Spinal cord (tissue), 10 donors: ENCODE data around the gene SMAD6. TPM values are rescaled to one million over a fixed set of nuclear protein-coding genes. Genes with fewer than 3 reads are reported as not detected.

Source experiments
- DNase-seq, 6 donors: peaks; one replicate each; pipeline versions ENCODE4 v3.0.0 to v3.0.0-alpha.2; 2013 to 2015; ENCODE audit warnings: low spot score in 6 of 6, low read depth in 4 of 6
- H3K27ac ChIP-seq: one replicate; pipeline ENCODE4 v1.5.1; 2013; ENCODE audit warnings: low read depth, low read length, control low read depth
- H3K27me3 ChIP-seq: one replicate; pipeline ENCODE4 v1.6.1; 2013; ENCODE audit warnings: low read length; ENCODE audit not compliant: control insufficient read depth, insufficient read depth
- H3K36me3 ChIP-seq: one replicate; pipeline ENCODE4 v1.6.1; 2013; ENCODE audit warnings: low read length; ENCODE audit not compliant: control insufficient read depth, insufficient read depth
- H3K4me1 ChIP-seq: one replicate; pipeline ENCODE4 v1.6.1; 2013; ENCODE audit warnings: low read length; ENCODE audit not compliant: control insufficient read depth, insufficient read depth
- H3K4me3 ChIP-seq: one replicate; pipeline ENCODE4 v1.5.1; 2013; ENCODE audit warnings: low read depth, low read length, control low read depth
- H3K9me3 ChIP-seq: one replicate; pipeline ENCODE4 v1.6.1; 2013; ENCODE audit warnings: low read length; ENCODE audit not compliant: control insufficient read depth, insufficient read depth
- WGBS: methylation state at CpG from one replicate; pipeline ENCODE4 v1.1.5; 2013; ENCODE audit warnings: missing lambda C conversion rate; ENCODE audit not compliant: insufficient coverage; 5-methylcytosine and 5-hydroxymethylcytosine counted together
- polyA plus RNA-seq, 2 donors: library from polyadenylated mRNA; unstranded; fragments of 120-200 nt; gene quantifications; one replicate each; pipeline ENCODE4 v1.2.1, GENCODE V29; 2013; ENCODE audit not compliant: insufficient read length in 2 of 2
- total RNA-seq, 2 donors: library from RNA; depleted of rRNA in 1 of 2; stranded (reverse); fragments of 120-200 nt in 1 of 2; fragments of >200 nt in 1 of 2; gene quantifications; one replicate each; pipeline versions ENCODE4 v1.2.3 to v1.2.4, GENCODE V29; 2013 to 2014
- donor health status: healthy.

The SMAD6 gene
- total and polyA plus RNA-seq, 4 donors: 7.7 to 22.0 (median 10.3) TPM

- Histone ChIP-seq H3K36me3 (peaks cover 9% of the 10 kb centered on the region), H3K27me3 (no peaks in the 10 kb centered on the region), H3K9me3 (no peaks in the 10 kb centered on the region), H3K27ac (no peak overlapping the region), H3K4me3 (no peak overlapping the region), H3K4me1 (peaks cover 14% of the 10 kb centered on the region)
- no peak for DNase-seq
- WGBS: 68% methylated on average over 2 of the region's 3 CpGs
Observed at GRCh38 chr15:66782785-66783184, 80.7 kb downstream of the SMAD6 start.

GRCh38 chr15:66783314-66783713 is 81.3 kb downstream of the SMAD6 start:
- H3K27ac ChIP-seq: no peak overlapping the region
- H3K4me1 ChIP-seq: peaks cover 14% of the 10 kb centered on the region
- no peak for DNase-seq
- H3K36me3 ChIP-seq: peaks cover 9% of the 10 kb centered on the region
- no peaks in the 10 kb centered on the region for H3K27me3 ChIP-seq
- no peaks in the 10 kb centered on the region for H3K9me3 ChIP-seq
- no peak overlapping the region for H3K4me3 ChIP-seq
- WGBS: 94% methylated on average over 3 of the region's 5 CpGs

- no peak for DNase-seq
- peaks cover 14% of the 10 kb centered on the region for H3K4me1 ChIP-seq
- no peaks in the 10 kb centered on the region for H3K27me3 ChIP-seq
- H3K36me3 ChIP-seq: peaks cover 9% of the 10 kb centered on the region
- no peaks in the 10 kb centered on the region for H3K9me3 ChIP-seq
- H3K4me3 ChIP-seq: no peak overlapping the region
- H3K27ac ChIP-seq: no peak overlapping the region
- WGBS: 96% methylated on average over 5 of the region's 7 CpGs
Observed at GRCh38 chr15:66783725-66784124, 81.7 kb downstream of the SMAD6 start.

GRCh38 chr15:66784174-66784573 is 82.1 kb downstream of the SMAD6 start:
- Histone ChIP-seq H3K4me1 (peaks cover 13% of the 10 kb centered on the region), H3K4me3 (no peak overlapping the region), H3K36me3 (peaks cover 9% of the 10 kb centered on the region), H3K27me3 (no peaks in the 10 kb centered on the region), H3K9me3 (no peaks in the 10 kb centered on the region), H3K27ac (no peak overlapping the region)
- WGBS: 100% methylated on average over 3 of the region's 4 CpGs
- no peak for DNase-seq

- WGBS: 80% methylated on average over 4 of the region's 5 CpGs
- H3K27ac ChIP-seq: no peak overlapping the region
Observed at GRCh38 chr15:66785637-66786036, 83.6 kb downstream of the SMAD6 start.

GRCh38 chr15:66786222-66786621 is 84.2 kb downstream of the SMAD6 start:
- DNase-seq: no peak
- H3K9me3 ChIP-seq: no peaks in the 10 kb centered on the region

More at GRCh38 chr15:66785637-66786036, 83.6 kb downstream of the SMAD6 start:
- no peak for DNase-seq
- H3K36me3 ChIP-seq: peaks cover 8% of the 10 kb centered on the region
- no peak overlapping the region for H3K4me3 ChIP-seq
- H3K27me3 ChIP-seq: no peaks in the 10 kb centered on the region
- H3K4me1 ChIP-seq: peaks cover 3% of the 10 kb centered on the region
- no peaks in the 10 kb centered on the region for H3K9me3 ChIP-seq

GRCh38 chr15:66786708-66787488 is 84.9 kb downstream of the SMAD6 start:
- Histone ChIP-seq H3K9me3 (no peaks in the 10 kb centered on the region), H3K4me3 (no peak overlapping the region), H3K4me1 (peaks cover 3% of the 10 kb centered on the region), H3K27me3 (no peaks in the 10 kb centered on the region), H3K36me3 (no peaks in the 10 kb centered on the region), H3K27ac (no peak overlapping the region)
- WGBS: 76% methylated on average over 5 of the region's 8 CpGs
- no peak for DNase-seq

More at GRCh38 chr15:66786222-66786621, 84.2 kb downstream of the SMAD6 start:
- WGBS: 92% methylated on average over 3 of the region's 4 CpGs
- Histone ChIP-seq H3K4me1 (peaks cover 3% of the 10 kb centered on the region), H3K27ac (no peak overlapping the region), H3K36me3 (peaks cover 2% of the 10 kb centered on the region), H3K27me3 (no peaks in the 10 kb centered on the region), H3K4me3 (no peak overlapping the region)

GRCh38 chr15:66787489-66787871 is 85.4 kb downstream of the SMAD6 start:
- H3K27ac ChIP-seq: no peak overlapping the region
- H3K9me3 ChIP-seq: no peaks in the 10 kb centered on the region
- peaks cover 3% of the 10 kb centered on the region for H3K4me1 ChIP-seq
- no peaks in the 10 kb centered on the region for H3K27me3 ChIP-seq
- DNase-seq: no peak
- H3K4me3 ChIP-seq: no peak overlapping the region
- WGBS: 100% methylated on average over 1 of the region's 1 CpG
- no peaks in the 10 kb centered on the region for H3K36me3 ChIP-seq

- Histone ChIP-seq H3K27ac (no peak overlapping the region), H3K4me3 (no peak overlapping the region), H3K9me3 (no peaks in the 10 kb centered on the region), H3K27me3 (no peaks in the 10 kb centered on the region), H3K4me1 (no peaks in the 10 kb centered on the region), H3K36me3 (no peaks in the 10 kb centered on the region)
- WGBS: no CpG with 5 or more reads among the region's 4 CpGs
- no peak for DNase-seq
Observed at GRCh38 chr15:66788024-66788423, 86.0 kb downstream of the SMAD6 start.
